OCI-LY1 (cell line): ENCODE results near the gene NAT14.

Experiments
- H2AFZ ChIP-seq: fragments of 200-600 bp; sonication (generic), shearing (Covaris generic); 2 replicates; pipeline ENCODE4 v1.6.0; 2014; ENCODE audit warnings: antibody characterized with exemption, mild to moderate bottlenecking, low read length
- H3F3A ChIP-seq: fragments of 200-600 bp; sonication (generic), shearing (Covaris generic); 2 replicates; pipeline ENCODE4 v1.6.0; 2014; ENCODE audit warnings: mild to moderate bottlenecking, antibody characterized with exemption, low read length, moderate library complexity; ENCODE audit not compliant: insufficient read depth
- H3K27ac ChIP-seq: fragments of 200-600 bp; sonication (generic); 2 replicates; pipeline ENCODE4 v1.5.1; 2014; ENCODE audit warnings: low read length, mixed run types, mild to moderate bottlenecking, low read depth; ENCODE audit not compliant: poor library complexity, severe bottlenecking
- H3K27me3 ChIP-seq: fragments of 200-600 bp; sonication (generic); 2 replicates; pipeline ENCODE4 v1.6.0; 2014; ENCODE audit warnings: antibody characterized with exemption, mild to moderate bottlenecking, low read length, moderate library complexity; ENCODE audit not compliant: insufficient read depth
- H3K36me3 ChIP-seq: fragments of 200-600 bp; sonication (generic); 2 replicates; pipeline ENCODE4 v1.6.1; 2014; ENCODE audit warnings: mild to moderate bottlenecking, antibody characterized with exemption, low read length, moderate library complexity, mixed read lengths; ENCODE audit not compliant: insufficient read depth
- H3K4me1 ChIP-seq: fragments of 200-600 bp; sonication (generic); 2 replicates; pipeline ENCODE4 v1.5.1; 2014; ENCODE audit warnings: mild to moderate bottlenecking, low read length, moderate library complexity; ENCODE audit not compliant: insufficient read depth, severe bottlenecking
- H3K4me2 ChIP-seq: fragments of 200-600 bp; sonication (generic), shearing (Covaris generic); 2 replicates; pipeline ENCODE4 v1.6.1; 2014; ENCODE audit warnings: low read length
- H3K4me3 ChIP-seq: fragments of 200-600 bp; sonication (generic); 2 replicates; pipeline ENCODE4 v1.5.1; 2014; ENCODE audit warnings: low read length, low read depth, mild to moderate bottlenecking, mixed read lengths; ENCODE audit not compliant: poor library complexity, severe bottlenecking
- H3K79me2 ChIP-seq: fragments of 200-600 bp; shearing (Covaris generic); 2 replicates; pipeline ENCODE4 v1.6.1; 2016; ENCODE audit warnings: mixed run types, low read length, mixed read lengths; ENCODE audit not compliant: insufficient read depth
- H3K9ac ChIP-seq: fragments of 200-600 bp; sonication (generic), shearing (Covaris generic); 2 replicates; pipeline ENCODE4 v1.6.1; 2014; ENCODE audit warnings: mild to moderate bottlenecking, low read length, mixed read lengths
- H3K9me2 ChIP-seq: fragments of 200-600 bp; sonication (generic), shearing (Covaris generic); 2 replicates; pipeline ENCODE4 v1.6.1; 2014; ENCODE audit warnings: low read depth, mild to moderate bottlenecking, low read length, mixed read lengths
- H3K9me3 ChIP-seq: fragments of 200-600 bp; shearing (Covaris generic); 2 replicates; pipeline ENCODE4 v1.6.1; 2014; ENCODE audit warnings: low read length, mixed read lengths
- H4K20me1 ChIP-seq: fragments of 200-600 bp; sonication (generic), shearing (Covaris generic); 2 replicates; pipeline ENCODE4 v1.6.0; 2016; ENCODE audit warnings: mild to moderate bottlenecking, low read length; ENCODE audit not compliant: insufficient read depth
- CTCF ChIP-seq: fragments of 200-600 bp; sonication (generic), shearing (Covaris generic); IDR thresholded peaks from 2 replicates; pipeline ENCODE4 v1.5.1; 2017; ENCODE audit warnings: mild to moderate bottlenecking, antibody characterized with exemption, low read length, moderate library complexity, mixed read lengths
- EZH2 ChIP-seq: fragments of 200-600 bp; sonication (generic), shearing (Covaris generic); IDR thresholded peaks from 2 replicates; pipeline ENCODE4 v1.8.0; 2017; ENCODE audit warnings: borderline replicate concordance, mixed run types, mild to moderate bottlenecking, antibody characterized with exemption, low read length, moderate library complexity, mixed read lengths

NAT14 gene

DNA sequence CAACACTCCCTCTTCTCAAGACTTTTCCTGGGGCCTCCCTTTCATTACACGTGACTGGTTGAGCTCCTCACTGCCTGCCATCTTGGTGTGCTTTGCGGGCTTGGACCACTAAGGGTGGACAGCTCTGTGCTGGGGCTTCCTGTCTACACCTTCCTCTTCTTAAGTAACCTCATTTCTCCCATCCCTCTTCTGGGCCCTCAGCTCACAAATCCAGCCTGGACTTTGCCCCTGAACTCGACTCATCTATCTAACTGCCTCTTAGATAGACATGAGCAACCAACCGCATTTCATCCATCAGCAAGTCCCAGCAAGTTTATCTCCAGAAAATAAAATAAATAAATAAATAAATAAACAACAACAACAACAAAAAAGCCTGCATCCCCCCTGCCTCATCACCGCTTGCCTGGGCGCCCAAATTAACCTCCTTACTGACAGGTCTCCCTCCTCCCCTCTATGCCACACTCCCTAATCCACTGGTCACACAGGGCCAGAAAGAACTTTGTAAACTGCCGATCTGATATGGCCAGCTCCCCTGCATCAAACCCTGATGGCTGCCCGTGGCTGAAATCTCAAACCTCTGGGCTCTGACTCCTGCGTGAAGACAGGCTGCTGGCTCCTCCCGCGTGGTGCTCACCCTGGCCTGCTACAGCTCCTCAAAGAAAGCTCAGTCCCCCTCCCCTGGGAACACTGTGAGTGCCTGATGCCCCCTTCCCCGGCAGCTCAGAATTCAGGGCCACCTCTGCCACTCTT lies 31.3 kb upstream of the NAT14 start:
- Histone ChIP-seq H3F3A (no peaks in the 10 kb centered on the region), H3K4me2 (peak overlapping the region; percentile 68; the same call in 1 of the 2 replicates), H3K36me3 (peaks cover 15% of the 10 kb centered on the region), H4K20me1 (no peaks in the 10 kb centered on the region), H3K9me2 (no peaks in the 10 kb centered on the region), H3K27me3 (no peaks in the 10 kb centered on the region; the same call in 1 of the 2 replicates), H3K4me3 (no peak overlapping the region), H3K4me1 (peaks cover 14% of the 10 kb centered on the region), H2AFZ (no peak overlapping the region), H3K79me2 (no peaks in the 10 kb centered on the region), H3K27ac (no peak overlapping the region), H3K9ac (no peak overlapping the region), H3K9me3 (no peaks in the 10 kb centered on the region)
- TF ChIP-seq CTCF (no peak), EZH2 (no peak)

GRCh38 chr19:55454787-55455243 lies 30.2 kb upstream of the NAT14 start:
- Histone ChIP-seq H3K9me2 (no peaks in the 10 kb centered on the region), H3K4me2 (no peak overlapping the region), H2AFZ (no peak overlapping the region), H3K9me3 (no peaks in the 10 kb centered on the region), H3F3A (no peaks in the 10 kb centered on the region), H3K4me1 (peaks cover 18% of the 10 kb centered on the region), H4K20me1 (no peaks in the 10 kb centered on the region), H3K79me2 (no peaks in the 10 kb centered on the region), H3K27me3 (no peaks in the 10 kb centered on the region; the same call in 1 of the 2 replicates), H3K36me3 (peaks cover 15% of the 10 kb centered on the region), H3K27ac (no peak overlapping the region), H3K4me3 (no peak overlapping the region), H3K9ac (no peak overlapping the region)
- TF ChIP-seq EZH2 = no peak
- TF ChIP-seq CTCF = peak; percentile 70

DNA sequence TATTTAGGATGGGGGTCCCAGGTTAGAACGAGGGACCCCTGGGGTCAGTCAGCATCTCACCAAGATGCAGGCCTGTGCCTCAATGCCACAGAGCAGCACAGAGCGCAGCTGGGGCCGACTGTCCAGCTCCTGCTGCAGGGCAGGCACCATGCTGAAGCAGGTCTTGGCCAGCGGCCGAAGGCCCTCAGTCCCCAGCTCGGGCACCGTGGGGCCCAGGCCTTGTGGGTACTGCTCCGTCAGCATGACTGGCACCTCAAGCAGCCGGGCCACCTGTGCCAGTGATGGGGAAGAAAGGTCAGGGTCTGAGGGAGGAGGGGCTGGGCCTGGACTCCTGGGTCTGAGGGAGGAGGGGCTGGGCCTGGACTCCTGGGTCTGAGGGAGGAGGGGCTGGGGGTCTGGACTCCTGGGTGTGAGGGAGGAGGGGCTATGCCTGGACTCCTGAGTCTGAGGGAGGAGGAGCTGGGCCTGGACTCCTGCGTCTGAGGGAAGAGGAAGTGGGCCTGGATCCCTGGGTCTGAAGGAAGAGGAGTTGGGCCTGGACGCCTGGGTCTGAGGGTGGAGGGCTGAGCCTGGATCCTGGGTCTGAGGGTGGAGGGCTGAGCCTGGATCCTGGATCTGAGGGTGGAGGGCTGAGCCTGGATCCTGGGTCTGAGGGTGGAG lies 29.3 kb upstream of the NAT14 start:
- Histone ChIP-seq H3K9ac (no peak overlapping the region), H3K4me1 (peaks cover 27% of the 10 kb centered on the region), H3K4me3 (no peak overlapping the region), H3K27ac (no peak overlapping the region), H4K20me1 (no peaks in the 10 kb centered on the region), H2AFZ (no peak overlapping the region), H3K9me3 (no peaks in the 10 kb centered on the region), H3K9me2 (no peaks in the 10 kb centered on the region), H3K36me3 (peaks cover 15% of the 10 kb centered on the region), H3F3A (no peaks in the 10 kb centered on the region), H3K79me2 (no peaks in the 10 kb centered on the region), H3K27me3 (no peaks in the 10 kb centered on the region; the same call in 1 of the 2 replicates), H3K4me2 (no peak overlapping the region)
- no peak for TF ChIP-seq CTCF
- no peak for TF ChIP-seq EZH2
